Raji (cell line): ENCODE measurements around the gene PCNX2.

Experiments used
- POLR2A ChIP-seq: IDR thresholded peaks from 2 replicates; pipeline ENCODE4 v1.6.1; 2011; ENCODE audit warnings: low read depth, low read length, control low read depth; ENCODE audit not compliant: insufficient read depth

The PCNX2 gene

GRCh38 chr1:232966663-232967062 is 328.9 kb downstream of the PCNX2 start:
- no peak for TF ChIP-seq POLR2A

GRCh38 chr1:232965912-232966217 is 329.7 kb downstream of the PCNX2 start:
- no peak for TF ChIP-seq POLR2A

GRCh38 chr1:232965124-232965911 is 330.2 kb downstream of the PCNX2 start:
- no peak for TF ChIP-seq POLR2A

- no peak for TF ChIP-seq POLR2A
Observed at GRCh38 chr1:232964601-232965000, 330.9 kb downstream of the PCNX2 start.

- TF ChIP-seq POLR2A, result no peak
Observed at GRCh38 chr1:232962761-232963745, 332.5 kb downstream of the PCNX2 start.

GRCh38 chr1:232958067-232958466 is 337.5 kb downstream of the PCNX2 start:
- no peak for TF ChIP-seq POLR2A

GRCh38 chr1:232956081-232956480 is 339.4 kb downstream of the PCNX2 start:
- TF ChIP-seq POLR2A, result no peak

GRCh38 chr1:232954594-232955365 is 340.7 kb downstream of the PCNX2 start:
- no peak for TF ChIP-seq POLR2A

- no peak for TF ChIP-seq POLR2A
Observed at GRCh38 chr1:232952514-232953499, 342.7 kb downstream of the PCNX2 start.

GRCh38 chr1:232951605-232952004 is 343.9 kb downstream of the PCNX2 start:
- TF ChIP-seq POLR2A, result no peak

- TF ChIP-seq POLR2A, result no peak
Observed at GRCh38 chr1:232951180-232951579, 344.3 kb downstream of the PCNX2 start.

- TF ChIP-seq POLR2A, result peak; percentile 74
Observed at GRCh38 chr1:232950197-232951176, 345.0 kb downstream of the PCNX2 start, which contains the start of gene NTPCR. Gene NTPCR (plus strand): TSS chr1:232950611. CDS start chr1:232950711, 100 bp downstream.

GRCh38 chr1:232949636-232950196 is 345.8 kb downstream of the PCNX2 start:
- TF ChIP-seq POLR2A, result no peak

- TF ChIP-seq POLR2A, result no peak
Observed at GRCh38 chr1:232944347-232944746, 351.2 kb downstream of the PCNX2 start.
